SK-N-SH treated with all-trans-retinoic acid at 6 μM for 48 hours (cell line): ENCODE results near the gene SGCA.

Experiments
- ESRRG ChIP-seq: fragments of 250-450 bp; sonication (Bioruptor Pico); IDR thresholded peaks from 2 replicates; pipeline ENCODE4 v1.6.1; 2021; ENCODE audit warnings: mild to moderate bottlenecking
- GLIS3 ChIP-seq: fragments of 250-450 bp; sonication (Bioruptor Pico); IDR thresholded peaks from 2 replicates; pipeline ENCODE4 v1.5.0; 2020; ENCODE audit warnings: mild to moderate bottlenecking, moderate library complexity
- TCF4 ChIP-seq: fragments of 250-450 bp; sonication (Bioruptor Pico); IDR thresholded peaks from 2 replicates; pipeline ENCODE4 v1.8.0; 2021; ENCODE audit warnings: mild to moderate bottlenecking, moderate library complexity, borderline replicate concordance
- TOX ChIP-seq: fragments of 250-450 bp; sonication (Bioruptor Pico); IDR thresholded peaks from 2 replicates; pipeline ENCODE4 v1.8.0; 2021; ENCODE audit warnings: mild to moderate bottlenecking, moderate library complexity, borderline replicate concordance
- ZFP3 ChIP-seq: fragments of 250-450 bp; sonication (Bioruptor Pico); IDR thresholded peaks from 2 replicates; pipeline ENCODE4 v1.5.0; 2020; ENCODE audit warnings: mild to moderate bottlenecking, moderate library complexity
- ZFP30 ChIP-seq: fragments of 450-650 bp; formaldehyde crosslinking; IDR thresholded peaks from 2 replicates; pipeline ENCODE4 v1.5.0; 2022; ENCODE audit warnings: mild to moderate bottlenecking, moderate library complexity
- TF ChIP-seq, protein P1 (sequence below): fragments of 250-450 bp; sonication (Bioruptor Pico); IDR thresholded peaks from 2 replicates; pipeline ENCODE4 v1.5.1; 2020; ENCODE audit warnings: low read depth, mild to moderate bottlenecking, moderate library complexity
- TF ChIP-seq, protein P2 (sequence below): fragments of 250-450 bp; sonication (Bioruptor Pico); IDR thresholded peaks from 2 replicates; pipeline ENCODE4 v1.8.0; 2020; ENCODE audit warnings: mild to moderate bottlenecking, moderate library complexity, borderline replicate concordance

DNA sequence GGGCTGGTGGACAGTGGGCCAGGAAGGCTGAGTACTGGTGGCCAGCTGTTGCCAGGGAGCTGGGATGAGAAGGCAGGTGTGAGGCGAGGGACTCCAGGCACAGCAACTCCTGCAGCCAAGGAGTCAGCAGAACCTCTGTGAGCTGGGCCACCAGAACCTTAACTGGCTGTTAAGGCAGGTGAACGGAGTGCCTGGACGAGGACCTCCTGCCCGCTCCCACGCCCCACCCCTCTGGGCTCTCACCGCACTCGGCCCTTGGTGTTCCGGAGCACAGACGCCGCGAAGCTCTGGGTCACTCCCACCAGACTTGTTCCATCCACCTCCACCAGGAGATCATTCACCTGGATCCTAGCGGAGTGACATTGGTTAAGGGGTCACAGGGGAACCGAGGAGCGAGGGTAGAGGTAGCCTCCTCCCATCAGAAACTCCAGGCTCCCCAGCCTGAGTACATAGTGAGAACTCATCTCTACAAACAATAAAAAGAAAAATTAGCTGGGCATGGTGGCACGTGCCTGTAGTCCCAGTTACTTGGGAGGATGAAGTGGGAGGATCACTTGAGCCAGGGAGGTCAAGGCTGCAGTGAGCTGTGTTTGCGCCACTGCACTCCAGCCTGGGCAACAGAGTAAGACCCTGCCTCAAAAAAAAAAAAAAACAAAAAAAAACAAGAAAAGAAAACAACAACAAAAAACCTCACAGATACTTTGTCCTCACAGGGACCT lies 24.6 kb upstream of the SGCA start:
- TF ChIP-seq, protein P1, sequence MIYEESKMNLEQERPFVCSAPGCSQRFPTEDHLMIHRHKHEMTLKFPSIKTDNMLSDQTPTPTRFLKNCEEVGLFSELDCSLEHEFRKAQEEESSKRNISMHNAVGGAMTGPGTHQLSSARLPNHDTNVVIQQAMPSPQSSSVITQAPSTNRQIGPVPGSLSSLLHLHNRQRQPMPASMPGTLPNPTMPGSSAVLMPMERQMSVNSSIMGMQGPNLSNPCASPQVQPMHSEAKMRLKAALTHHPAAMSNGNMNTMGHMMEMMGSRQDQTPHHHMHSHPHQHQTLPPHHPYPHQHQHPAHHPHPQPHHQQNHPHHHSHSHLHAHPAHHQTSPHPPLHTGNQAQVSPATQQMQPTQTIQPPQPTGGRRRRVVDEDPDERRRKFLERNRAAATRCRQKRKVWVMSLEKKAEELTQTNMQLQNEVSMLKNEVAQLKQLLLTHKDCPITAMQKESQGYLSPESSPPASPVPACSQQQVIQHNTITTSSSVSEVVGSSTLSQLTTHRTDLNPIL (CRISPR knock-in tag): no peak
- no peak for TF ChIP-seq GLIS3 (CRISPR knock-in tag)
- TF ChIP-seq ZFP3 (CRISPR knock-in tag): no peak
- TF ChIP-seq, protein P2, sequence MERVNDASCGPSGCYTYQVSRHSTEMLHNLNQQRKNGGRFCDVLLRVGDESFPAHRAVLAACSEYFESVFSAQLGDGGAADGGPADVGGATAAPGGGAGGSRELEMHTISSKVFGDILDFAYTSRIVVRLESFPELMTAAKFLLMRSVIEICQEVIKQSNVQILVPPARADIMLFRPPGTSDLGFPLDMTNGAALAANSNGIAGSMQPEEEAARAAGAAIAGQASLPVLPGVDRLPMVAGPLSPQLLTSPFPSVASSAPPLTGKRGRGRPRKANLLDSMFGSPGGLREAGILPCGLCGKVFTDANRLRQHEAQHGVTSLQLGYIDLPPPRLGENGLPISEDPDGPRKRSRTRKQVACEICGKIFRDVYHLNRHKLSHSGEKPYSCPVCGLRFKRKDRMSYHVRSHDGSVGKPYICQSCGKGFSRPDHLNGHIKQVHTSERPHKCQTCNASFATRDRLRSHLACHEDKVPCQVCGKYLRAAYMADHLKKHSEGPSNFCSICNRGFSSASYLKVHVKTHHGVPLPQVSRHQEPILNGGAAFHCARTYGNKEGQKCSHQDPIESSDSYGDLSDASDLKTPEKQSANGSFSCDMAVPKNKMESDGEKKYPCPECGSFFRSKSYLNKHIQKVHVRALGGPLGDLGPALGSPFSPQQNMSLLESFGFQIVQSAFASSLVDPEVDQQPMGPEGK (CRISPR knock-in tag): no peak
- no peak for TF ChIP-seq ESRRG (CRISPR knock-in tag)
- TF ChIP-seq ZFP30 (CRISPR knock-in tag): no peak
- no peak for TF ChIP-seq TOX (CRISPR knock-in tag)
- TF ChIP-seq TCF4: no peak
